Retinal pigment epithelial cell (primary cell): ENCODE data around the gene PPFIA4.

Source experiments
- DNase-seq: peaks from one replicate; pipeline ENCODE4 v3.0.0-alpha.2; 2010; ENCODE audit warnings: low read depth
- H3K4me3 ChIP-seq: 2 replicates; pipeline ENCODE4 v1.5.1; 2011; ENCODE audit warnings: mild to moderate bottlenecking, low read length, control low read depth, moderate library complexity
- TF ChIP-seq, protein P1 (sequence below): conservative IDR thresholded peaks from 2 replicates; pipeline ENCODE4 v1.5.1; 2011; ENCODE audit warnings: low read depth, low read length, control low read depth, inconsistent platforms

PPFIA4 gene

DNA sequence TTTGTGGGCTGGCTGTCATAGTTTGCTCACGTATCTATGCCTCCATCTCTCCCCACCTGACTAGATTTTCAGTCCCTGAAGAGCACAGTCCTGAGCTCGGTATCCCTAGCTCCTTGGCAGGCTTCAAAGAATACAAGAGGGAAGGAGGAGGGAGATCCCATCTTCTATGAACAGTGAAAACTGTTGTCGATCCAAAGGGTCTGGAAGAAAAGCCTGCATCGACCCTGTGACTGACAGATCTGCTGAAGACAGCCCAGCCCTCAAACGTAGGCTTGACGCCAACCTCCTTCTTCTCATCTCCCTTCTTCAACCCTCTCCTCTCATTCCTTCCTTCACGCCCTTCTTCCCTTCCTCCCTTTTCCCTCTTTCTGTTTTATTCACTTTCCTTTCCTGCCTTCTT, 87.9 kb downstream of the PPFIA4 start:
- TF ChIP-seq, protein P1, sequence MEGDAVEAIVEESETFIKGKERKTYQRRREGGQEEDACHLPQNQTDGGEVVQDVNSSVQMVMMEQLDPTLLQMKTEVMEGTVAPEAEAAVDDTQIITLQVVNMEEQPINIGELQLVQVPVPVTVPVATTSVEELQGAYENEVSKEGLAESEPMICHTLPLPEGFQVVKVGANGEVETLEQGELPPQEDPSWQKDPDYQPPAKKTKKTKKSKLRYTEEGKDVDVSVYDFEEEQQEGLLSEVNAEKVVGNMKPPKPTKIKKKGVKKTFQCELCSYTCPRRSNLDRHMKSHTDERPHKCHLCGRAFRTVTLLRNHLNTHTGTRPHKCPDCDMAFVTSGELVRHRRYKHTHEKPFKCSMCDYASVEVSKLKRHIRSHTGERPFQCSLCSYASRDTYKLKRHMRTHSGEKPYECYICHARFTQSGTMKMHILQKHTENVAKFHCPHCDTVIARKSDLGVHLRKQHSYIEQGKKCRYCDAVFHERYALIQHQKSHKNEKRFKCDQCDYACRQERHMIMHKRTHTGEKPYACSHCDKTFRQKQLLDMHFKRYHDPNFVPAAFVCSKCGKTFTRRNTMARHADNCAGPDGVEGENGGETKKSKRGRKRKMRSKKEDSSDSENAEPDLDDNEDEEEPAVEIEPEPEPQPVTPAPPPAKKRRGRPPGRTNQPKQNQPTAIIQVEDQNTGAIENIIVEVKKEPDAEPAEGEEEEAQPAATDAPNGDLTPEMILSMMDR, result no peak
- DNase-seq, result no peak
- no peak overlapping the region for H3K4me3 ChIP-seq

DNA sequence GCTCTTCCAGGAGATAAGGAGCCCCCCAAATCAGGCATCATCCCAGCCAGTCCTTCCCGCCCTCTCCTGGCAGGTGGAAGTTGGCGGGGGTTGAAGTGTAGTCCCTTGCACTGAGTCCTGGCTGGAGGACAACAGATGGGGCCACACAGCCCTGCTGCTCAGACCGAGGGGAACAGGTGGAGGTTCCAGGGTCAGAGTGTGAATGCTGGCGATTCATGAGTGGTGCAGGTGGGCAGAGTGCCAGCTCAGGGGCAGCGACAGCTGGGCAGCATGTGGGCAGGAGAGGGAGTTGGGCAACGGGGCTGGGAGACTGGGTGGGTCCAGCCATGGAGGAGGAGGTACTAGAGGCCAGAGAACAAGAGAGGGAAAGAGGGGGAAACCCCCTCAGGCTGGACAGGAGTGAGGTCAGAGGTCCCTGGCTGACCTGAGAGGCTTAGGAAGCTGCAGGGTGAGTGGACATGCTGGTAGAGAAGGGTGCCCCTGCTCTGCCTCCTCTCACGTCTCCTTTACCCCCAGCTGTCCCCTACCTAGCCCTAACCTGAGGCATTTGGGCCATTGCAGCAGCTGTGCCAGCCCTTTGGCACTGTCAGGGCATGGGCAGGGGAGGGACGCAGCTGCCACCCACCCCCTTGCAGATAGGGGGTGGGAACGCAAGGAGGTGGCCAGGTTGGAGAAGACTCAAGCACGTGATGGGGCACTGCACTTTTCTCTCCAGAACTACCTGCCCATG, 90.0 kb downstream of the PPFIA4 start:
- DNase-seq, result no peak
- no peak overlapping the region for H3K4me3 ChIP-seq
- TF ChIP-seq, protein P1, result no peak

DNA sequence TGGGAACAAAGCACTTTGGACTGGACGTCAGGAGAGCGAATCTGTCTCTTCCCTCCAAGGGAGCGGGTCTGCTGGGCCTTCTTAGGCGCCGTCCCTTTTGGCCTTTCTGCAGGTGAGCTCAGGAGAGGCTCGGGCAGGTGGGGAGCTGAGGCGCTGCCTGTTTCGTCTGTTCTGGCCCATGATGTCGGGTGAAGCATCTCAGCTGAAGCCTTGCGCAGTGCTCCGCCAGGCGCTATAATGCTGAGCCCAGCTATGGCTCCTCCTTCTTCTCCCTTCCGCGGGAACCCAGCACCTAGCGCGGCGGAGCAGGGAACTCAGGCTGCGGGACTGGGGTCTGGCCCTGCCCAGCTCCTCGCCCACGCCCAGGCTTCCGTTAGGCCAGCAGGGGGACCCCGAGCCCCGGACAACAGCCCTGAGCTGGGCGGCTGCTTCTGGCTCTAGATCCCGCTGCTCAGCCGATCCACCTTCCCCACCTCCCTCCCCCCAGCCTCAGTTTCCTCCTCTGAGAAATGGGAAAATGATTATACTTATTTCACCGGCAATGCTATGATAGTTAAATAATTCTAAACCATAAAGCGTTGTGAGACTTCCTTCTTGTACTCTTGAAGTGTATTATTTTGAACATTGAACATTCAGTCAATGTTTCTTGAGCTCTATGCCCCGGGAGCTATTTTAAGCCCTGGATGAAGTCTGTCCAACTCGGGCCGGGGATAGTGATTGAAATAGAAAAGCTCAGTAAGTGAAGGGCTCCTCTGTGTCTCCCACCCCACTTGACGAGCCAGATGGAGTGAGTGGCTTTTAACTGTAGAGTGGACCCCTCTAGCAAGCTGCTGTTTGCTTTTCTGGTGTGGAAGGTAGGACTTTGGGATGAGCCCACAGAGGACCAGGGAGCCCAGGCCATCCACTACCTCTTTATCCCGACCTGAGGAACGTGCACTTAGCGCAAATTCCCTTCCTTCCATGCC, 91.6 kb downstream of the PPFIA4 start:
- DNase-seq, result no peak
- no peak overlapping the region for H3K4me3 ChIP-seq
- TF ChIP-seq, protein P1, result peak; percentile 85

DNA sequence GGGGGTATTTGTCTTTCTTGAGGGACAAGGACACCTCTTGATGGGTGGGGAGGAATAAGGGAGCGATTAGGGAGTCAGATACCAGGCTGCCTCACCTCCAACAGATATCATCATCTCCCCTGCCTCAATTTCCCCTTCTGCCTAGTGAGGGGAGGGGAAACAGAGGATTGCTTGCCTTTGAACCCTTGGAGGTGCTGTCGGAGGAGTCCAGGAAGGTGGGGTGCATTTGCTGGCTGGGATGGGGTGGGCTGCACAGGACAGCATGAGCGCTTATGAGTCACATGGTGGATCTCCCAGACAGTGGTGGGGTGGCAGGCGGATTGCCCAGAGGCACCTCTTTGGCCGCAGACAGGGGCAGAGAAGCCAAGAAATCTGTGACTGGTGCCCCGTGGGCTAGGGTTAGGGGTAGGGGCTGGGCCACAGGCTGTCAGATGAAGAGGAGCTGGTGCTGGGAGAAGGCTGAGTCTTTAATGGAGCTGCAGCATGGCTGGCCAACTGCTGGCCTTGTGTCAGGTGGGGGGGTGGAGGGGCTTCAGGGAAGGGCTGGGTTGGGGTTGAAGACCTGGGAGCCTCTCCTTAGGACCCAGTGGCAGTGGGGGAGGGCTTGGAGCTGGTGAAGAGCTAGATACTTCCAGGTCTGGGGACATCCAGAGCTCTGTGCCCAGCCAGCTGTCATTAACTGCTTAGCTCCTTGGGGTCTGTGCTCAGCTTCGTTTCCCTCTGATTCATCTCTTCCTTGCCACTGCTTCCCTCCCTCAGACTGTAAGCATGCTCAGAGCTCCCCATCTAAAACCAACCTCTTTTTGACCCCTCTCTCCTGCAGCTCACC, 94.2 kb downstream of the PPFIA4 start:
- DNase-seq, result no peak
- TF ChIP-seq, protein P1, result no peak

DNA sequence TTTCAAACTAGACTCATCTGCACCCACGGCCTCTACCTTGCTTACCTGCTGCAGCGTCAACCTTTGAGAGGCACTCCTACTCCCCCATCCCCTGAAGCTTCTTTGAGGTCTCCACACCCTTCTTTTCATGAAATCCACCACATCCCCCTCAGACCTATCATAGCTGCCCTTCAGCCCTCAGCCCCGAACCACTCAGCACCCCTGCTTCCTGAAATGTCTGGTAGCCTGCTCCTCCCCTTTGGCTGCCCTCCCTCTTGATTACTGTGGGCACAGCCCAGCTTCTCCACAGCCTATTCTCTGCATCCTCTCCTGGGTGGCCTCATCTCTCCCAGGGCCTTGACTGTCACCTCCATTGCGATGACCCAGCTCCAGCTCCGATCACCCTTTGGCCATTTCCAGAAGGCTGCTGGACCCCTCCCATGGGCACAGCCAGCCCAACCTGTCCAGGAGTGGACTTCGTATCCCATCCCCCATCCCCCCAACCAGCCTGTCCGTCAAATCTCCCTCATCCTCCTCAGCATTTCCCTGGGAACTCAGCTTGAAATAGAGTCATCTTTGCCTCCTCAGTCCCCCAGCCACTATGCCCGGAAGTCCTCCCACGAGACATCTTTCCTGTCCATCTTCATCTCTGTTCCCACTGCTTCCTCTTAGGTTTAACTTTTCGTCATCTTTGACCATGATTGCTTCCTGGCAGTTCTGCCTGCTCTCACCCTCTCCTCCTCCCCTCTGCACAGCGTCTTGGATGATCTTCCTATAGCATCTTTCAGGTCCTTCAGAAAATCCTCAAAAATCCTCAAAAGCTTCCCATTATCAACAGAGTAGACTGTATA, 95.1 kb downstream of the PPFIA4 start:
- TF ChIP-seq, protein P1, result no peak
- no peak for DNase-seq
- H3K4me3 ChIP-seq, result no peak overlapping the region

More for the DNA sequence above, 94.2 kb downstream of the PPFIA4 start:
- H3K4me3 ChIP-seq, result no peak overlapping the region

DNA sequence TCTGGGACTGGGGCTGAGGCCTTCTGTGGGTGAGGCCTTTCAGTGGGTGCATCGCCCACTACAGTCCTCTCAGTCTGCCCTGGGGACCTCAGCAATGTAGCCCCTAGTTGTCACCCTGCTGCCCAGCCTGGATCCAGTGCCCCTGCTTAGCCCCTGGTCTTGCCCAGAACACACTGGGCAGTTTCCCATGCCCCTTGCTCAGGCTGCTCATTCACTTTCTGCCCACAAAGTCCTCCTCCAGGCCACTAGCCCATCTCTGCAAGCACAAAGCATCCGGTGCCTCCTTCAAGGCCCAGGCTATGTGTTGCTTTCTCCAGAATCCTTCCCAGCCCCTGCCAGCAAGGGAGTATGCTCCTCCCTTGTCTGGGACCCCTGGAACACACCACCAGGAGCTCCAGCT, 95.9 kb downstream of the PPFIA4 start:
- DNase-seq, result no peak
- TF ChIP-seq, protein P1, result no peak
- H3K4me3 ChIP-seq, result no peak overlapping the region
